Lower leg skin (tissue), 3 donors: ENCODE data around the gene GALNT2.

Experiments
- POLR2A ChIP-seq, 2 donors: fragments of 450-650 bp; IDR thresholded peaks; one replicate each; pipeline ENCODE4 v1.6.1; 2016 to 2017; ENCODE audit warnings: antibody characterized with exemption in 2 of 2, mild to moderate bottlenecking in 1 of 2, moderate library complexity in 1 of 2
- TF ChIP-seq, protein P1 (sequence below), 3 donors: fragments of 450-650 bp; IDR thresholded peaks; one replicate each; pipeline ENCODE4 v1.5.1; 2016; ENCODE audit warnings: antibody characterized with exemption in 3 of 3, mild to moderate bottlenecking in 3 of 3, moderate library complexity in 2 of 3

DNA sequence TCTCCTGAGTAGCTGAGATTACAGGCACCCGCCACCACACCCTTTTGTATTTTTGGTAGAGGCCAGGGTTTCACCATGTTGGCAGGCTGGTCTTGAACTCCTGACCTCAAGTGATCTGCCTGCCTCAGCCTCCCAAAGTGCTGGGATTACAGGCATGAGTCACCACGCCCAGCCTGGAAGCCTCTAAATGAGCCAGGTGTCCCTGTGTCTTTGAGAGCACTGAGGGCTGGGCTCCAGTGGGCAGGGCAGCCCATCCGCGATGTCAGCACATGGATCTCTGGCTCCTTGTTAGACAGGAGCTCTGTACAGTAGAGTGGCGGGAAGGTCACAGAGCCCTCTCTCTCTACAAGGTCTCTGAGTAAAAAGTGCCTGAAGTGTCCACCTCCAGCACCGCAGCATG is 234.8 kb downstream of the GALNT2 start:
- TF ChIP-seq, protein P1, sequence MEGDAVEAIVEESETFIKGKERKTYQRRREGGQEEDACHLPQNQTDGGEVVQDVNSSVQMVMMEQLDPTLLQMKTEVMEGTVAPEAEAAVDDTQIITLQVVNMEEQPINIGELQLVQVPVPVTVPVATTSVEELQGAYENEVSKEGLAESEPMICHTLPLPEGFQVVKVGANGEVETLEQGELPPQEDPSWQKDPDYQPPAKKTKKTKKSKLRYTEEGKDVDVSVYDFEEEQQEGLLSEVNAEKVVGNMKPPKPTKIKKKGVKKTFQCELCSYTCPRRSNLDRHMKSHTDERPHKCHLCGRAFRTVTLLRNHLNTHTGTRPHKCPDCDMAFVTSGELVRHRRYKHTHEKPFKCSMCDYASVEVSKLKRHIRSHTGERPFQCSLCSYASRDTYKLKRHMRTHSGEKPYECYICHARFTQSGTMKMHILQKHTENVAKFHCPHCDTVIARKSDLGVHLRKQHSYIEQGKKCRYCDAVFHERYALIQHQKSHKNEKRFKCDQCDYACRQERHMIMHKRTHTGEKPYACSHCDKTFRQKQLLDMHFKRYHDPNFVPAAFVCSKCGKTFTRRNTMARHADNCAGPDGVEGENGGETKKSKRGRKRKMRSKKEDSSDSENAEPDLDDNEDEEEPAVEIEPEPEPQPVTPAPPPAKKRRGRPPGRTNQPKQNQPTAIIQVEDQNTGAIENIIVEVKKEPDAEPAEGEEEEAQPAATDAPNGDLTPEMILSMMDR (IDR thresholded peaks at IDR 0.05), result no peak
- TF ChIP-seq POLR2A (IDR thresholded peaks at IDR 0.05), result no peak
